Activated CD8-positive, alpha-beta memory T cell treated with anti-CD3 and anti-CD28 coated beads, Interleukin-2, amount 50 U/mL, for 4 hours (primary cell): ENCODE data around the gene OAS1.
"Not testable (repeated sequence)": the region's sequence is repeated elsewhere in the genome, so short reads cannot be mapped to it uniquely, and the experiment has no call there.

Source experiments
- DNase-seq: peaks from one replicate; pipeline ENCODE4 v3.0.0-alpha.2; 2020

Gene OAS1

DNA sequence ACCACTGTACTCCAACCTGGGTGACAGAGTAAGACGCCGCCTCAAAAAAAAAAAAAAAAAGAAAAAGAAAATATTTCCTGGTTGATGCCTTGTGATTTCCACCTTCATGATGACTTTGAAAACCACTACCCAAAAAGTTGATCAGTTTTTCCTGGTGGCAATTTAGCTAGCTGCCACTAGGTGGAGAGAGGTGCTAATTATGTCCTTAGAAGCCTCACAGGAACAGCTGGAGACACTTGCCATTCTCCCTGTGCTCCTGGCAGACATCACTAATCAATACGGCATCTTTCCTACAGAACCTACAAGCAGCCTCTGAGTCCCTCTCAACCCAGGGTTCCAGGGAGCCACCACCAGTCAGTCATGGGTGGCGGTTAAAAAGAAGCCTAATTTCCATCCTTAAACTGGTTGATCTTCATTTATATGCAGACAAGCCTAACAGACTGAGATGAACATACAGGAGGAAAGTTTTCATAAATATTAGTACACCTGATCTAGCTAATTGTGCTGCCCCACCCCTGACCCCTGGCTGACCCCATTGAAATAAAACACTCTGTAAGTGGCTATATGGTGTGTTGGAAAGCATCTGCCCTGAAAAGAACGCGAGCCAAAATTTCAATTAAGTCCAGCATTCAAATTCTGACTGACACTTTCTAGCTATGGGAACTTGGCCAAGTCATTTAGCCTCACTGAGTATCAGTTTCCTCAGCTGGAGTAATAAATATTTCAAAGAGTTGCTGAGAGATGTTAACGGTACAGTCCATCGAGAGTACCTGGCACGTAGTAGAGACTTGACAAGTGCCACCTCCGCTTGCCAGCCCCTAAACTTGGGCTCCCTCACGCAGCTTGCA is 6.2 kb upstream of the OAS1 start:
- peak; percentile 34 for DNase-seq

DNA sequence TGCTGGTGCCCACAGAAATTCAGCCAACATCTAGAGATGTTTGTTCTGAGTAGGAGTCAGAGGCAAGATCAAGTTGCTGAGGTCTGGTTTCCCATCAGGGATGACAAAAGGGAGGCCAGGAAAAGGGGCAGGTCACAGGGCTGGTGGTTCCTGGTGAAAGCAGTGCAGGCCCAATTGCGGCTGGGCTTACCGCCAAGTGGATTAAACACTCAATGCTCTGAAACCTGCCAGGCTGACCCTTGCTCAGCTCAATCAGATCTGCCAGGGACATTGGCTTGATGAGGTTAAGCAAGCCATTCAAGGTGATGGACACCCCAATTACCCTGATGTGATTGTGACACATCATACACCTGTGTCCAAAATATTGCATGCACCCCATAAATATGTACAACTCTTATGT is 5.5 kb upstream of the OAS1 start:
- no peak for DNase-seq

DNA sequence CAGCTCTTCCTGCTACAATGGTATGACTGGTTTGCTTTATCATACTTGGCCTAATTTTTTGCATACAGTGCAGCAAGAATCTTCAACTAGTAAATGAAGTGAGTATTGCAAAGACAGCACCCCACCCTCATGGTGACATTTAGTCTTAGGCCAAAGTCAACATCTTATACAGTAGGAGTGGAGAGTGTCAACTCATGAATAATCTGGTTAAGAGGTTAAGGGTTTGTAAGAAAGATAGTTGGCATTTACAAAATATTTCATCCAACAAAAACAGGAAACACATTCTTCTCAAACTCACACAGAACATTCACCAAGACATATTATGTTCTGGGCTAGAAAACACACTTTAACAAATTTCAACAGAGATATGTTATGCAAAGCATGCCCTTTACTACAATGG is 2.2 kb upstream of the OAS1 start:
- DNase-seq: no peak

DNA sequence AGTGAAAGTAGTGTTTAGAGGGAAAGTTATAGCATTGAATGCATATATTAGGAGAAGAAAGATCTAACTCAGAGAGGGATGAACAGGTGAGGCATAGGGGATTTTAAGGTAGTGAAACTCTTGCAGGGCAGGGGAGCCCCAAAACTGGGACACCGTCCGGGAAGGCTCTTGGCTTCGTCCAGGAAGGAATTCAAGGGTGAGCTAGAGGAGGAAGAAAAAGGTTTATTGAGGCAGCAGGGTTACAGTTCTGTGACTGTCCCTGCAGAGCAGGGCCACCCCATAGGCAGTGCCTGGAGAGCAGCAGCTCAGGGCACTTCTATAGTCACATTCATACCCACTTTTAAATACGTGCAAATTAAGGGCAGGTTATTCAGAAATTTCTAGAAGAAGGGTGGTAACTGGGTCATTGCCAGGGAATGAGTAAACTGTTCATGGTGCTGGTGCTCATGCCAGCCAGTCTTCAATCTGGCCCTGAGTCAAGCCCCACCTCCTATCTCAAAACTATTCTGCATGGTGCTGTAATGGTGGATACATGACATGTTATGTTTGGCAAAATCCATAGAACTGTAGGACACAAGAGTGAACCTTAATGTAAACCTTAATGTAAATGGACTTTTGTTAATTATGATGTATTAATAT is 1.2 kb upstream of the OAS1 start:
- DNase-seq: no peak

DNA sequence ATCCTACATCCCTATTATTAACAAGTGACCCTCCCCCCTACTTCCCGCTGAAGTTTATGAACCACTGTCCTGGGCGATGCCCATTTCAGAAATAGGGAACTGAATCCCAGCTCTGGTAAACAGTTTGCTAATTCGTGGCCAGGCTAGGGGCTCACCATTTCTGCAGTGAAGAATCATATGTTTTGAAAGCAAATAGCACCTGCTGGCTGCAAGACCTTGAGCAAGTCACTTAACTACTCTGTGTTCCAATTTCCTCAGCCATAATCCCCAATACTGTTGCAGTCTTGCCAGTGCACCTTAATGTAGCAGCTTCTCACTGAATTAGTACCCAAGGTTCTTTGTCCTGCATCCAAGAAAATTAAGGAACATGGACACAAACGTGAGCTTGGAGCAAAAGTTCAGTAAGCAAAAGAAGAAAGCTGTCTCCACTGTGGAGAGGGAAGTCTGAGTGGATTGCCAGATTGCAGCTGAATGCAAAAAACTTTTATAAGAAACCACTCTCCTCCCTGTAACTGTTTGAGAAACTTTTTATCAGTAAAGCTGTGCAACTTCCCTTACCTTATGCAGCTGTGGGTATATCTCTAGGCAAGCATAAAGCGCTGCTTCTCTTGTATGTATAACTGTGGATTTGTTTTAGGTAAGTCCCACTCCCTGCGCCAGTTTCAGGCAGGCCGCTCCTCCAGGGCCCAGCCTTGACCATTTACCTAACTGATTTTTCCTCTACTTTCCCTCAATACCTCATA is 824 bp downstream of the OAS1 start:
- no peak for DNase-seq

DNA sequence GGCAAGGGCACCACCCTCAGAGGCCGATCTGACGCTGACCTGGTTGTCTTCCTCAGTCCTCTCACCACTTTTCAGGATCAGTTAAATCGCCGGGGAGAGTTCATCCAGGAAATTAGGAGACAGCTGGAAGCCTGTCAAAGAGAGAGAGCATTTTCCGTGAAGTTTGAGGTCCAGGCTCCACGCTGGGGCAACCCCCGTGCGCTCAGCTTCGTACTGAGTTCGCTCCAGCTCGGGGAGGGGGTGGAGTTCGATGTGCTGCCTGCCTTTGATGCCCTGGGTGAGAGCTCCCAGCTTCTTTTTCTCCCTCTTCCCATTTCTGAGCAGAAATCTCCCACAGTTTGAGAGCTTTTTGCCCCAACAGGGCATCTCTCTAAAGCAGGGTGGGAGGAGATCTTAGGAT is 1.8 kb downstream of the OAS1 start:
- no peak for DNase-seq

DNA sequence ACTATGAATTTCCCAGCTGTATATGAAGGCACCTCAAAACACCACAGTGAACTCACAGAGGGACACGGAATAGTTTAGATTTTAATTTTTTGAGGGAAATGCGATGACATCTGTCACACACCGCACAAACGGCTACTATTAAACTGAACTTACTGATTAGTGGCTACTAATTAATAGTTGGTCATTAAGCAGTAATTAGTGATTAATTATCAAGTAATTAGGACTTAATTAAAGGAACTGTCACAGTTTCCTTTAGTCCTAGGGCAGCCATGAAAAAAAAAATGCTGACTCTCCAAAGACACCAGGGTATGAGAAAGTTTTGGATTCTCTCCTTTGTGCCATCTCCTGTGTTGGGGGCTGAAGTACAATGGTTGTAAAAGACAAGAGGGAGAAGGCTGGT is 2.9 kb downstream of the OAS1 start:
- DNase-seq: no peak

DNA sequence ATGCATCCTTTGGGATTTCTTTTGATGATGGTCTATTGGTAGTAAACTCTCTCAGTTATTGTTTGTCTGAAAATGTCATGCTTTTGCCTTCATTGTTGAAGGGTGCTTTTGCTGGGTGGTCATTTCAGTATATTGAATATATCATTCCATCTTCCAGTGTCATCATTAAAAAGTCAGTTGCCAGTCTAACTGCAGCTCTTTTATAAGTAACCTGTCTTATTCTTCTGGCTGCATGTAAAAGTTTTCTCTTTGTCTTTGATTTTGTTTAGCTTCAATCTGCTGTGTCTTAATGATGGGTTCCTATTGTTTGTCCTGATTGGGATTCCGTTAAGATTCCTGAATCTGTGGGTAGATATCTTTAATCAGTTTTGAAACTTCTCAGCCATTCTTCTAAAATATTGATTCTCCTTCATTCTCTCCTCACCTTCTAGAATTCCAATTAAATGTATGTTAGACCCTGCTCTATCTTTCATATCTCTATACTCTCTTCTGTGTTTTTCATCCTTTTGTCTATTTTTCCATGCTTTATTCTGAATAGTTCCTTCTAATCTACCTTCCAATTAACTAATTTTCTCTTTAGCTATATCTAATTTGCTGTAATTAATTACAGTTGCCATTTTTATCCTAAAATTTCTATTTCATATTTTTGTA is 6.4 kb downstream of the OAS1 start:
- DNase-seq: no peak

DNA sequence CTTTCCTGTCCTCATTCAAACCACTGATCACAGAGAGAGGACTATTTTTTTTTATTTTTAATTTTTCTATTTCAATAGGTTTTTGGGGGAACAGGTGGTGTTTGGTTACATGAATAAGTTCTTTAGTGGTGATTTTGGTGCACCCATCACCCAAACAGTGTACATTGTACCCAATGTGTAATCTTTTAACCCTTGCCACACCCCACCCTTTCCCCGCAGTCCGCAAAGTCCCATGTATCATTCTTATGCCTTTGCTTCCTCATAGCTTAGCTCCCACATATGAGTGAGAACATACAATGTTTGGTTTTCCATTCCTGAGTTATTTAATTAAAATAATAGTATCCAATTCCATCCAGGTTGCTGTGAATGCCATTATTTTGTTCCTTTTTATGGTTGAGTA is 7.1 kb downstream of the OAS1 start:
- not testable (repeated sequence) for DNase-seq

DNA sequence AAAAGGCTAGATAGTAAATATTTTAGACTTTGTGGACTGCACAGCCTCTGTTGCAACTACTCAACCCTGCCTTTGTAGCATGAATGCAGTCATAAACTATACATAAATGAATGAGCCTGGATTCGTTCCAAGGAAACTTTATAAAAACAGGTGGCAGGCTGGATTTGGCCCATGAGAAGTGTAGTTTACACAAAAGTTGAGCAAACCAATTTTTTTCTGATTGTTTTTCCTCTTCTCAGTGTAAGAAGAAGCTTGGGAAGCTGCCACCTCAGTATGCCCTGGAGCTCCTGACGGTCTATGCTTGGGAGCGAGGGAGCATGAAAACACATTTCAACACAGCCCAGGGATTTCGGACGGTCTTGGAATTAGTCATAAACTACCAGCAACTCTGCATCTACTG is 9.5 kb downstream of the OAS1 start:
- DNase-seq: no peak

DNA sequence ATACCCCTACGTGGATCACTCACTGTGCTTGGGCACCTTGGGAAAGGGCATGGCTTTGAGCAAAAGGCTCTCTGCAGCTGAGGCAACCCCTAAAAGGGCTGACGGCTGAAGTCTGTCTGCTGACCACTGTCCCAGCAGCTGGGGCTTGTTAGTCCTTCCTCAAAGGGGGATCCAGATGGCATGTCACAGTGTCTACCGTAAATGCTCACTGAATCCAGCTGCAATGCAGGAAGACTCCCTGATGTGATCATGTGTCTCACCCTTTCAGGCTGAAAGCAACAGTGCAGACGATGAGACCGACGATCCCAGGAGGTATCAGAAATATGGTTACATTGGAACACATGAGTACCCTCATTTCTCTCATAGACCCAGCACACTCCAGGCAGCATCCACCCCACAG is 12.4 kb downstream of the OAS1 start:
- no peak for DNase-seq

DNA sequence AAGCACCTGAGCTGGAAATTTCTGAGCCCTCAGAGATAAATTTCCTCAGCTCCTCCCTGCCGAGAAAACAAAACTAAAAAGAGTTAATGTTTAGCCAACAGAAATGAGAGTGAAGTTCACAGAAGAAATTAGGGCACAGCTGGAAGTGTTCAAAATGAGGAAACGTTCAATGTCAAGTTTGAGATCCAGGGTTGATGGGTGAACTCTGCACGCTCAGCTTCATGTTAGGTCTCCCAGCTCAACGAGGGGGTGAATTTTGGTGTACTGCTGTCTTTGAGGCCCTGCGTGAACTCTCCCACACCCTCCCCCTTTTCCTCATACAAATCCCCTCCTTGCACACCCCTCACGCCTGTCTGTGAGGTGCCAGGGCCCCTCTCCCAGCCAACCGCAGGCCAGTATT is 18.2 kb downstream of the OAS1 start:
- DNase-seq: no peak

DNA sequence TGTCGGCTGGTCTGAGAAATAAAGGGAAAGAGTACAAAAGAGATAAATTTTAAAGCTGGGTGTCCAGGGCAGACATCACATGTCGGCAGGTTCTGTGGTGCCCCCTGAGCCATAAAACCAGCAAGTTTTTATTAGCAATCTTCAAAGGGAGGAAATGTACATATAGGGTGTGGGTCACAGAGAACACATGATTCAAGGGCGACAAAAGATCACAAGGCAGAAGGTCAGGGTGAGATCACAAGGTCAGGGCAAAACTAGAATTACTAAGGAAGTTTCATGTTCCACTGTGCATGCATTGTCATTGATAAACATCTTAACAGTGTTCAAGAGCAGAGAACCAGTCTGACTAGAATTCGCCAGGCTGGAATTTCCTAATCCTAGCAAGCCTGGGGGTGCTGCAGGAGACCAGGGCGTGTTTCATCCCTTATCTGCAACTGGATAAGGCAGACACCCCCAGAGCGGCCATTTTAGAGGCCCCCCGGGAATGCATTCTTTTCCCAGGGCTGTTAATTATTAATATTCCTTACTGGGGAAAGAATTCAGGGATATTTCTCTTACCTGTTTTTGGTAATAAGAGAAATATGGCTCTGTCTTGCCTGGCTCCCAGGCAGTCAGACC is 19.8 kb downstream of the OAS1 start:
- not testable (repeated sequence) for DNase-seq

DNA sequence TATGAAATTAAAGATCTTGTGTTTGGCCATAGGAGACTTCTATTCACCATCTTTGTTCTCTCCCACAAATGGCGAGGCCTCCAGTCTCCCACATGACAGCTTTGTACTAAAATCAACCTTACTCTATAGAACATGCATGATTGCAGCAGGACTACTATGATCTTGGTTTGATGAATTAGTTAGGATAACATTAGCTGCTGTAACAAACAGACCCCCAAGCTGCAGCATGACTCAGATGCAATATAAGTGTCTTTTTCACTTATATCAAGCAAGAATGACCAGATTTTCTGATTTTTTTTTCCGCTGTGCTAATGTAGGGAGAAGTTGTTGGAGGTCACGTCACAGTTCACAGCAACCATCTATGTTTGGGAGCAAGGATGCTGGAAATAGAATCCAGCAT is 20.7 kb downstream of the OAS1 start:
- DNase-seq: no peak

DNA sequence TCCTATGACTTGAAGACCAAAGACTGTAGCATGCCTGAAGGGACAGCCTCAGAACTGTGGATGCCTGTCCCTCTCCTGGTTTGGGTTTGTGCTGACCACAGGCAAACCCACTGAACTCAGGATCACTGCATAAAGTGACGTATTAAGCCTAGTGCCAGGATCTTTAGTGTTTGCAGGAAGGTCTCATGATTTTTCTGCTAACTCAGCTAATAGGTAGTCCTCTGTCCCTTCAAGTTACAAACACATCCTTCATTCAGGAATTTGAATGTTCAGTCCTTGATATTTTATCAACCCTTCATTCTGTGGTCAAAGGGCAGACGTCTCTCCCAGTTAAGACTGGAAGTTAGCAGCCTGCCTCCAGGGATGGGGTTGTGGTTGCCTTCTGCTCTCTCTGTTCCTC is 21.2 kb downstream of the OAS1 start:
- no peak for DNase-seq

DNA sequence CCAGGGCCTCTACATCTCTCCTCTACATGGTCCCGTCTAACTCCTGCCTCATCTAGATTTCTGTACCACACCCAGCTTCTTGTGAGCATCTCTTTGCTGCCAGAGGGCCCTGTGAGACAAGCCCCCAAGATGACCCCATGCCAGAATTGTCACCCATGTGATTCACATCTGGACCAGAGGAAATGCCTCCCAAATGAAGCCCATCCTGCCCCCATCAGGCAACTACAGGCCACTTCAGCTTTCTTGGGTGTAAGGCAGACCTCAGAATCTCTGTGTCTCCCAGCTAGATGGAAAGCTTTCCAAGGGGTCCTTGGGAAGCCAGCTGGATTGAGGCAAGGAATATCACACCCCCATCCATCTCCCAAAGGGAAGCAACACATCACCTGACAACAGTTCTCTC is 22.2 kb downstream of the OAS1 start:
- no peak for DNase-seq

DNA sequence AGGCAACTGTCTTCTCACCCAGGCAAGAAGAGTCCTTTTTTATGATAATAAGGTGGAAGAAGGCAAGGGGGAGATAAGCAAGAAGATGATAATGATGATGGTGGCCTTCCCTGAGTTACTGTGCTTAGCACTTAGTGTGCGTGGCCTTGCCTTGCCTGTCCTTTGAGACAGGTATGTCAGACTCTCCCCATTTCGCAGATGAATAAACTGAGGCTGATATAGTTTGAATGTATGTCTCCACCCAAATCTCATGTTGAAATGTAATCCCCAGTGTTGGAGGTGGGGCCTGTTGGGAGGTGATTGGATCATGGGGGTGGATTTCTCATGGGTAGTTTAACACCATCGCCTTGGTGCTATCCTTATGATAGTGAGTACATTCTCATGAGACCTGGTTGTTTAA is 23.0 kb downstream of the OAS1 start:
- DNase-seq: no peak

DNA sequence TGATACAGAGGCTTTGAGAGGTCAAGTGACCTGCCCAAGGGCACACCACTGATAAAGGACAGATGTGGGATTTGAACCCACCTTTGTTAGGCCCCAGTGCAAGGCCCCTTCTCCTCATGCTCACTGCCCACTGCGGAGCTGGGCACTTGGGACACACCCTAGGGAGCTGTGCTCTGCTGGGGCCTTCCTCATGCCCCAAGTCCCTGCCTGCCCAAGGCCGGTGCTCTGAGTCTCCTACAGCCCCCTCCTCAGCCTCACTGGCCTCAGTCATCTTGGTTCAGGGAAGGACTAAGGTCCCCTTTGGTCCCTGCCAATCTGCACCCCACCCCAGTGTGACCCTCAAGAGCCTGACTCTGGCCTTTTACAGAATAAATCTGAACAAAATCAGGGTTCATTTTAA is 23.6 kb downstream of the OAS1 start:
- no peak for DNase-seq

DNA sequence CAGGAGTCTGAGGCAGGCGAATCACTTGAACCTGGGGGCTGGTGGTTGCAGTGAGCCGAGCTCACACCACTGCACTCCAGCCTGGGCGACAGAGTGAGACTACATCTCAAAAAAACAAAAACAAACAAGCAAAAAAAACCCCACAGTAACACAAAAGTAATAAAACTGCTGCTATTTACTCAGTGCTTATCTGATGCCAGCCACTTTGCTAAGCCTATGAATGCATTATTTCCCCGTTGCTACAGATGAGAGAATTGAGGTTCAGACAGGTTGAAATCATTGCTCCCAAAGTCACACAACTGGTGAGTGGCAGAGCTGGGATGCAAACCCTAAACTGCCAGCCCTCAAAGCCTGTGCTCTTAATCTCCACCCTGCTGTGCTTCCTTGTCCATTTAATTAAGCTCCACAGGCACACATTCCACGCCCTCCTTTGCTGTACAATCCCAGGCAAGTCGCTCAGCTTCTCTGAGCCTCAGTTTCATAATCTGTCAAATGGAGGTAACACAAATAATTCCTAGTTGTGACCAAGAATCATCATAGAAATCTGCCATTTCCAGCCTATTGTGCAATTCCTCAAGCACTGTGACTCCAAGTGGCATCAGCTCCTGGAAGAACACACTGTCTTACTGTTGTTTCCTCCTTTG is 25.8 kb downstream of the OAS1 start:
- DNase-seq: no peak

DNA sequence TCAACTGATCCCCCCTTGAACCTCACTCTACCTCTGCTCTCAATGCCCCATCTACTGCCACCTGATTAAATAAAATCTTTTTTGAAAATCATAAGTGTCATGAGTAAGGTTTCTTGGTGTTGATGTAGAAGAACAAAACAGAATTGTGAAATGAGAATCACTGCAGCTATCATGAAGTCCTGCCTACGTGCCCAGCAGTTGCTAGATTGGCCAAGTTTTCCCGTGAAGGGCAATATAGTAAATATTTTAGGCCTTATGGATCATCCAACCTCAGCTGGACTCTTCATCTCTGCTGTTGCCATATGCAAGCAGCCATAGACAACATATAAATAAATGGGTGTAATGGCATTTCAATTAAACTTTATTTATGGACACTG is 26.4 kb downstream of the OAS1 start:
- DNase-seq: no peak

DNA sequence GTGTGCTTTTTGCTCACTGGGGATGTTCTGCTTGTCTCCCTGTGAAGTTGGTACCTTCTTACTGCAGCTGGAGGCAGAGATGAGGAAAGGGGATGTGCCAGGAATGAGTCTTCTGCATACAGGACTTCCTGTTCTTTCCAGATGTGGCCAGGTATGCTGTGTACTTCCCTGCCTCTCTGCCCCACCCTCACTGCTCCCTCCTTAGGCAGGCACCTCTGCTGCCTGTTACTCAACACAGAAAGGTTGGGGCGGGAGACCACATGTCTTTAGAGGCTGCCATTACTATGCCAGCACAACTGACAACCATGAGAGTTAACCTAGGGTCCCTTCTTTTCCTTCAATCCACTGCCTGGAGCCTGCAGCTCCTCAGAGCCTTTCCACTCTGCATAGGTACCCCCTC is 29.5 kb downstream of the OAS1 start:
- DNase-seq: no peak

DNA sequence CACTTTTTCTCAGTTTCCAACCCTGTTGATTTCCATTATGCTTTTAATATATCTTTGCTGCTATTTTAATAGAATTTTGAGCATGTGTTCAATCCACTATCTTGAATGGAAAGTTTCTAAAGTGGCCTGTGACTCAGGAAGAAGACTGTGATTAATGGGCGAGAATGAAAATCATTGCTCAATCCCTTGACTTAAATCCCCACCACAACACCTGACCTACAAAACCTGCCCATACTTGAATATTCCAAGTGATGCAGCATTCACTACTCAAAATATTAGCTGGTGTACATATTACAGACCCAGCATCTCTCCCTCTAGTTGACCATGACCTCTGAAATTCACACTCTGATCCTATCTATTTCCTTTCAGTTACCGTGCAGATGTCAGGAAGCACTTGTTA is 30.2 kb downstream of the OAS1 start:
- DNase-seq: no peak
